ENCODE measurements around the gene CRYGN. TPM values are rescaled to one million over a fixed set of nuclear protein-coding genes. Genes with fewer than 3 reads are reported as not detected.

Gene CRYGN
- total and polyA plus RNA-seq, 2 of the 13 experiments (the other 11 are each of a cell fraction or from before 2014, with no cell fraction given), result 0.11 TPM; not detected in 1

GRCh38 chr7:151383638-151384351, 56.1 kb downstream of the CRYGN start:
- H3K9ac ChIP-seq (ENCODE audit: insufficient read depth, low read depth, low read length), result no peak overlapping the region
- CTCF ChIA-PET (ENCODE audit: low intra/inter-chr PET ratio, low total read pairs), result no interaction called here
- FAIRE-seq, result no peak
- no peaks in the 10 kb centered on the region for H3K4me1 ChIP-seq (ENCODE audit: insufficient read depth, low read length)
- no peaks in the 10 kb centered on the region; the same call in 1 of the 2 replicates for H4K20me1 ChIP-seq (ENCODE audit: insufficient read depth, low read length)
- no peak overlapping the region for H3K4me3 ChIP-seq (replicated peaks in 1 of 3; ENCODE audit: insufficient read depth in 1 of 3, low read depth in 2 of 3, low read length in 3 of 3)
- TF ChIP-seq ZNF350 (CRISPR knock-in tag; IDR thresholded peaks at IDR 0.05; ENCODE audit: borderline replicate concordance, low read depth) (no peak), ZMYM3 (CRISPR knock-in tag; IDR thresholded peaks at IDR 0.05) (no peak), NKX3-1 (CRISPR knock-in tag; IDR thresholded peaks at IDR 0.05) (no peak), SRF (IDR thresholded peaks at IDR 0.05; ENCODE audit: low read depth, low read length) (no peak), FOXP1 (IDR thresholded peaks at IDR 0.05) (no peak), FOXP1 (CRISPR knock-in tag; IDR thresholded peaks at IDR 0.05) (no peak), PCBP1 (IDR thresholded peaks at IDR 0.05; ENCODE audit: borderline replicate concordance, low read depth, low read length) (no peak), CEBPB (IDR thresholded peaks at IDR 0.05; ENCODE audit: borderline replicate concordance, low read depth, low read length) (no peak)
- no peak for ATAC-seq
- intact Hi-C loops (cut with micrococcal nuclease; ENCODE audit: unreplicated experiment) (no loop called here), in situ Hi-C loops (cut with HindIII; ENCODE audit: extremely low pct_ligation_motif_present, low pct_unique_long_range_greater_than_20kb) (no loop called here)
- H3K9me3 ChIP-seq (ENCODE audit: low read length), result no peaks in the 10 kb centered on the region
- H3K27ac ChIP-seq (ENCODE audit: extremely low read length, insufficient read depth, low read length), result no peak overlapping the region
- H3K36me3 ChIP-seq (replicated peaks in 1 of 2; ENCODE audit: control insufficient read depth in 1 of 2, insufficient read depth in 2 of 2, low read length in 2 of 2), result no peaks in the 10 kb centered on the region
- no TSS peak for BruUV-seq (replicated peaks)
- 19% methylated on average over 15 of the region's 15 CpGs for WGBS (ENCODE audit: low lambda C conversion rate)
- POLR2A ChIA-PET, result no interaction called here
- H3K27me3 ChIP-seq (ENCODE audit: control insufficient read depth in 1 of 2, insufficient read depth in 2 of 2, low read length in 2 of 2), result peaks cover 13 to 69% of the 10 kb centered on the region in 2 experiments
- H3K4me2 ChIP-seq (ENCODE audit: low read depth, low read length), result no peak overlapping the region
- no peak for DNase-seq (ENCODE audit: low spot score)
- H2AFZ ChIP-seq (ENCODE audit: low read length), result no peak overlapping the region
- no peaks in the 10 kb centered on the region for H3K79me2 ChIP-seq (ENCODE audit: insufficient read depth, low read length)
